Astrocyte of the cerebellum (primary cell): ENCODE results near the gene RIC8A.

ENCODE experiments used
- DNase-seq: peaks from one replicate; pipeline ENCODE4 v3.0.0-alpha.2; 2011; ENCODE audit warnings: low read depth
- H3K4me3 ChIP-seq: 2 replicates; pipeline ENCODE4 v1.5.1; 2011; ENCODE audit warnings: mild to moderate bottlenecking, low read depth, low read length, moderate library complexity
- in situ Hi-C: cut with HindIII; loops from 2 replicates; pipeline ENCODE4 v1.10.0; 2017; ENCODE audit warnings: low sequenced_read_pairs
- TF ChIP-seq, protein P1 (sequence below): IDR thresholded peaks from 2 replicates; pipeline ENCODE4 v1.5.1; 2012; ENCODE audit warnings: low read length, low read depth, moderate library complexity, mild to moderate bottlenecking; ENCODE audit errors: missing control alignments

Gene RIC8A

DNA sequence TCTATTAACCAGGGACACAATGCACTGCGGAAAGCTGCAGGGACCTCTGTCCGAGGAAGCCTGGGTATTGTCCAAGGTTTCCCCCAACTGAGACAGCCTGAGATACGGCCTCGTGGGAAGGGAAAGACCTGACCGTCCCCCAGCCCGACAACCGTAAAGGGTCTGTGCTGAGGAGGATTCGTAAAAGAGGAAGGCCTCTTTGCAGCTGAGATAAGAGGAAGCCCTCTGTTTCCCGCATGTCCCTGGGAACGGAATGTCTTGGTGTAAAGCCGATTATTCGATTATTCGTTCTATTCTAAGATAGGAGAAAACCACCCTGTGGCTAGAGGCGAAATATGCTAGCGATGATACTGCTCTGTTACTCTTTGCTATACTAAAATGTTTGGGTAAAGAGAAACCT lies 5.5 kb upstream of the RIC8A start:
- no peak for DNase-seq
- TF ChIP-seq, protein P1, sequence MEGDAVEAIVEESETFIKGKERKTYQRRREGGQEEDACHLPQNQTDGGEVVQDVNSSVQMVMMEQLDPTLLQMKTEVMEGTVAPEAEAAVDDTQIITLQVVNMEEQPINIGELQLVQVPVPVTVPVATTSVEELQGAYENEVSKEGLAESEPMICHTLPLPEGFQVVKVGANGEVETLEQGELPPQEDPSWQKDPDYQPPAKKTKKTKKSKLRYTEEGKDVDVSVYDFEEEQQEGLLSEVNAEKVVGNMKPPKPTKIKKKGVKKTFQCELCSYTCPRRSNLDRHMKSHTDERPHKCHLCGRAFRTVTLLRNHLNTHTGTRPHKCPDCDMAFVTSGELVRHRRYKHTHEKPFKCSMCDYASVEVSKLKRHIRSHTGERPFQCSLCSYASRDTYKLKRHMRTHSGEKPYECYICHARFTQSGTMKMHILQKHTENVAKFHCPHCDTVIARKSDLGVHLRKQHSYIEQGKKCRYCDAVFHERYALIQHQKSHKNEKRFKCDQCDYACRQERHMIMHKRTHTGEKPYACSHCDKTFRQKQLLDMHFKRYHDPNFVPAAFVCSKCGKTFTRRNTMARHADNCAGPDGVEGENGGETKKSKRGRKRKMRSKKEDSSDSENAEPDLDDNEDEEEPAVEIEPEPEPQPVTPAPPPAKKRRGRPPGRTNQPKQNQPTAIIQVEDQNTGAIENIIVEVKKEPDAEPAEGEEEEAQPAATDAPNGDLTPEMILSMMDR = no peak
- in situ Hi-C loops = no loop called here
- no peak overlapping the region for H3K4me3 ChIP-seq

- in situ Hi-C loops = no loop called here
- TF ChIP-seq, protein P1 = no peak
- no peak overlapping the region for H3K4me3 ChIP-seq
- DNase-seq = no peak
Measured at GRCh38 chr11:202490-202889, 5.0 kb upstream of the RIC8A start.

DNA sequence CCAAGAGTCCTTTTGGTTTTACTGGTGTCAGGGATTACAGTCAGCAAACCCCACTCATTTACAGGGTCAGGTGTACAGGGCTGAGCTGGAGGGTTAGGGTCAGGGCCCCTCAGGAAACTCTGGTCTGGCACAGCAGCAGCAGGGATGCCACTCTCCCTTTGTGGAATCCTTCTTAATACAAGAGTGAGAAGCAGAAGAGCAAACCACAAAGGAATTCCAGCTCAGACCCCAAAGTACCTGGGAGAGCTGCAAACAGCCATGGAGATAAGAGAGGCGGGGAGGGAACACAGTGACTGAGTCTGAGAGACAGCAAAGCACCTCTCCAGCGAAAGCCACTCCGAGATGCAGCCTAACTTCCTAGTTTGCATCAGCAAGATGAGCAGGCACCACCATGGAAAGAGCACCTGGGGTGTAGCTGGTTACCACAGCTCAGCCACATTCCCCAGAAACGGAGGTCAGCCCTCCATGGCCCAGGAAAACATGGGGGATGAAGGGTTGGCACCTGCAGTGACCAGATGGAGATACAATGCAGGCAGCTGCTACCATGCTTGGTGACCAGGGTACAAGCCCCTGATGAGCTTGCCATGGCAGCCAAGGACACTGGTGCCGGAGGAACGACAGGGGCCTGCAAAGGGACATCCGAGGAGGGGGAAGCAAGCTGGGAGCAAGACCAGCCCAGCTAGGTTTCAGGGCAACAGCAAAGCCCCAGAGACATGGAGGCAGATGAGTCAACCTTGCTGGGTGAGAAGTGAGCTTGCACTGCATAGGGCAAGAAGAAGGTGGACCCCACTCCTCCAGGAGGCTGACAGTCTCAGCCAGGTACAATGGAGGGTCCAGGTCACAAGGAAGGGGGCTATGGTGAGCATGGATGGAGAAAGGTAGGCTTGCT lies 4.2 kb upstream of the RIC8A start:
- in situ Hi-C loops = no loop called here
- H3K4me3 ChIP-seq = no peak overlapping the region
- TF ChIP-seq, protein P1 = no peak
- no peak for DNase-seq

GRCh38 chr11:203945-204586 lies 3.4 kb upstream of the RIC8A start:
- in situ Hi-C loops = no loop called here
- no peak overlapping the region for H3K4me3 ChIP-seq
- TF ChIP-seq, protein P1 = no peak
- no peak for DNase-seq

DNA sequence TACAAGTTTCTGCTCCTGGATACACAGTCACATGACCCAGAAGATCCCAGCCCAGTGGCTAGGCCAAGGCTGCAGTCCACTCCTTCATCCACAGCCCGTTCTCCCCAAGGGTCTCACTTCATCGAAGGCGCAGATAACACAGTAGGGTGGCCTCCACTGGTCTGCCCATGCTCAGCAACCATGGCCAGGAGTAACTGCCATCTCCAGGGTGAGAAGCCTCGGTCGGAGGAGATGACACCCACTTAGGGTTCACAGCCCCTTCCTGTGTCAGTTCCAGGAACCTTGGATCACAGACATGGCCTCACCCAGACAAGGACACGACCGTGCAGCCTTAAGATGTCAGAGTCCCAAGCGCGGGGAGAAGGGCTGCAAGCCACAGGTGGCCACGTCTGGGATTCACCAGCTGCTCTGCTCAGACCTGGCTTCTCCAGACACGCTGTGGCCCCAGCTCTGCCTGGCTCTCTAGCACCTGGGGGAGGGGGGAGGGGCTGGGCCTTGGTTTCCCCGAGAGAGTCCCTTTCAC lies 2.9 kb upstream of the RIC8A start:
- in situ Hi-C loops = no loop called here
- DNase-seq = no peak
- no peak overlapping the region for H3K4me3 ChIP-seq
- TF ChIP-seq, protein P1 = no peak

DNA sequence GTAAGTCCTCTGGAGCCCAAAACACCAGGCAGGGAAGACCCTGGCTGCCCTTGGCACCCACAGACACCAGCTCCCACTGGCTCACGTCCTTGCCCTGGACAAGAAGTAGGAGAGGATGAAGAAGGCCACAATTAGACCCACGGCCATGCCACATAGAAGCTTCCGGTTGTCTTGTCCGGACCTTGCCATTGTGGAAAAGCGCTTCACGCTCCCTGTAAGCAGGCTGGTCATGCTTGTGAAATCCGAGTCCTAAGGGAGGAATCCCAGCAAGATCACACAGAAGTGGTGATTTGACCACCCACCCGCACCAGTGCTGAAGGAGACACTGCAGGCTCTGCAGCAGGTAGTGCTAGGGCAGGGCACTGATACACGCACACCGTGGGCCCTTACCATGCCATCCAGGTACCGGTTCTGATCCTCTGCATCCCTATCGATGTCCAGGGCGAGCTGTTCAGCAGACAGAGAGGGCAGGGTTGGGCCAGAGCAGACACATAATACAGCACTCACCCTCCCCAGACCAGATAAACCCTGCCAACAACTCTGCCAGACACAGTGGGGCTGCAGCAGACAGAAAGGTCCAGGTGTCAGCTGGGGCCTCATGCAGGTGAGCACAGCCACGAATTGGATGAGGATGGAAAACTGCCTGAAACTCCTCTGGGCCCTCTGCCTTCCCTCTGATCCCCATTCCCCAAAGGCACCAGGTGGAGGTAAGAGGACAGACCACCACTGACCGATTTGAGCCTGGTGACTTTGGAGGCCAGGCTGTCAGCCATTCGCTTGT lies 2.1 kb upstream of the RIC8A start:
- in situ Hi-C loops = no loop called here
- H3K4me3 ChIP-seq = peak overlapping the region; percentile 94
- no peak for DNase-seq
- TF ChIP-seq, protein P1 = no peak
